Astrocyte of the spinal cord (primary cell): Measurements from ENCODE around the gene GNAT3.

Experiments used
- DNase-seq: peaks from one replicate; pipeline ENCODE4 v3.0.0; 2011; ENCODE audit warnings: low read depth, low spot score
- H3K4me3 ChIP-seq: 2 replicates; pipeline ENCODE4 v1.5.1; 2011; ENCODE audit warnings: low read depth, mild to moderate bottlenecking, low read length, moderate library complexity
- in situ Hi-C: cut with HindIII; loops from 2 replicates; pipeline ENCODE4 v1.10.0; 2017; ENCODE audit warnings: low sequenced_read_pairs
- TF ChIP-seq, protein P1 (sequence below): IDR thresholded peaks from 2 replicates; pipeline ENCODE4 v1.5.1; 2012; ENCODE audit warnings: low read depth, mild to moderate bottlenecking, low read length, inconsistent platforms

The GNAT3 gene

DNA sequence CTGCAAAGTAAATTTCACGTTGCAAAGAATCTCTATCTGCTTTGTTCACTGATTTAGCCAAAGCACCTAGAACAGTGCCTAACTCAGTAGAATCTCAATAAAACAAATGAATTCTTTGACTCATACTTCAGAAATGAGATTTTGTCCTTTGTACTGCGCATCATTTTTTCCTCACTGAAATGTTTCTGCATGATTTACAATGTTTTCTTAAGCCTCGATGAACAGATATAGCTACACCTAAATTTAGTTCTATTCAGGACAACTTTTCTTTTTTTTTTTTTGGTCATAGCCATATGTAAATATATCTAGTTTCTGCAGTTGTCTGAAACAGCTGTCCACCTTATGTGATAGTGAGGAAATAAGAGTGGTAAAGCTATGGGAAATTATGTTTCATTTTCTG lies 15.3 kb downstream of the GNAT3 start:
- TF ChIP-seq, protein P1, sequence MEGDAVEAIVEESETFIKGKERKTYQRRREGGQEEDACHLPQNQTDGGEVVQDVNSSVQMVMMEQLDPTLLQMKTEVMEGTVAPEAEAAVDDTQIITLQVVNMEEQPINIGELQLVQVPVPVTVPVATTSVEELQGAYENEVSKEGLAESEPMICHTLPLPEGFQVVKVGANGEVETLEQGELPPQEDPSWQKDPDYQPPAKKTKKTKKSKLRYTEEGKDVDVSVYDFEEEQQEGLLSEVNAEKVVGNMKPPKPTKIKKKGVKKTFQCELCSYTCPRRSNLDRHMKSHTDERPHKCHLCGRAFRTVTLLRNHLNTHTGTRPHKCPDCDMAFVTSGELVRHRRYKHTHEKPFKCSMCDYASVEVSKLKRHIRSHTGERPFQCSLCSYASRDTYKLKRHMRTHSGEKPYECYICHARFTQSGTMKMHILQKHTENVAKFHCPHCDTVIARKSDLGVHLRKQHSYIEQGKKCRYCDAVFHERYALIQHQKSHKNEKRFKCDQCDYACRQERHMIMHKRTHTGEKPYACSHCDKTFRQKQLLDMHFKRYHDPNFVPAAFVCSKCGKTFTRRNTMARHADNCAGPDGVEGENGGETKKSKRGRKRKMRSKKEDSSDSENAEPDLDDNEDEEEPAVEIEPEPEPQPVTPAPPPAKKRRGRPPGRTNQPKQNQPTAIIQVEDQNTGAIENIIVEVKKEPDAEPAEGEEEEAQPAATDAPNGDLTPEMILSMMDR: no peak
- DNase-seq: peak; percentile 7
- in situ Hi-C loops: no loop called here

DNA sequence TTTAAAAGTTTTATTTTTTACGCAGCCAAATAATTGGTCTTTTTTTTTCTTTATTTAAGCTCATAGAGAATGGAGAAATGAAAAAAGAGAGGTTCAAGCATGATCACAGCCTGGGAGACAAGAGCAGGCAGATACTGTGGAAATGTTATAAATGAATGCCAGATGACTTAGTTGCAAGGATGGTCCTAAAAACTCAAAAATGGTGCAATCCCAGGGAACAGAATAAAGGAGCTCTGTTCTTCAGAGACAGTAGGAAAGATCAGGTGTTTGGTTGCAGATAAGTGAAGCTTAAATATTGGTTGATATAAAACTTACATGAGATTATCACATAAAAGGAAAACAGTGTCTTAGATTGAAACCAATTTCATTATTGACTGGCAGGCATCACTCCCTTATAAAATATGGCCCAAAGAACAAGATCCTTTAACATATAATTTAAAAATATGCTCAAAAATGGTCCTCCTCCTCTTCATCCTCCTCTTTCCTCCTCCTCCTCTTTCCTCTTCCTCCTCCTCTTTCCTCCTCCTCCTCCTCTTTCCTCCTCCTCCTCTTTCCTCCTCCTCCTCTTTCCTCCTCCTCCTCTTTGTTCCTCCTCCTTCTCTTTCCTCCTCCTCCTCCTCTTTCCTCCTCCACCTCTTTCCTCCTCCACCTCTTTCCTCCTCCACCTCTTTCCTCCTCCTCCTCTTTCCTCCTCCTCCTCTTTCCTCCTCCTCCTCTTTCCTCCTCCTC lies 18.6 kb downstream of the GNAT3 start:
- H3K4me3 ChIP-seq: no peak overlapping the region
- in situ Hi-C loops: no loop called here
- TF ChIP-seq, protein P1: no peak
- no peak for DNase-seq

More for the DNA sequence above, 15.3 kb downstream of the GNAT3 start:
- H3K4me3 ChIP-seq: no peak overlapping the region

DNA sequence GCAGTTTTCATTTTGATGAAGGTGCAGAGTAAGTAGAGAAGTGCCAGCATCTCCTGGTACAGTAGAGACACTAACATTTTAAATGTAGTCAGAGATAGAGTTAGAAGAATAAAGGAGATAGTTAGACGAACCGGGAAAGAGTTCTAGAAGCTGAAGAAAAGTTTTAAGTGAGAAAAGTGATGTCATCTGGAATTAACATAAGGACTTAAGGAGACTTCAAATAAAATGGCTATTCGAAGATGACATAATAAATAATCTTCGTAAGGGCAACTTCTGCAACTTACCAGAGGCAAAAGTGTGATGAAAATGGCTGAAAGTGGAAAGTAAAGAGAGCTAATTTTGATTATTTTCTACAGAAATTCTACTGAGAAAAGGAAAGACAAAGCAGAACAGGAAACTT lies 20.4 kb downstream of the GNAT3 start:
- TF ChIP-seq, protein P1: no peak
- no peak for DNase-seq
- in situ Hi-C loops: no loop called here
- no peak overlapping the region for H3K4me3 ChIP-seq

DNA sequence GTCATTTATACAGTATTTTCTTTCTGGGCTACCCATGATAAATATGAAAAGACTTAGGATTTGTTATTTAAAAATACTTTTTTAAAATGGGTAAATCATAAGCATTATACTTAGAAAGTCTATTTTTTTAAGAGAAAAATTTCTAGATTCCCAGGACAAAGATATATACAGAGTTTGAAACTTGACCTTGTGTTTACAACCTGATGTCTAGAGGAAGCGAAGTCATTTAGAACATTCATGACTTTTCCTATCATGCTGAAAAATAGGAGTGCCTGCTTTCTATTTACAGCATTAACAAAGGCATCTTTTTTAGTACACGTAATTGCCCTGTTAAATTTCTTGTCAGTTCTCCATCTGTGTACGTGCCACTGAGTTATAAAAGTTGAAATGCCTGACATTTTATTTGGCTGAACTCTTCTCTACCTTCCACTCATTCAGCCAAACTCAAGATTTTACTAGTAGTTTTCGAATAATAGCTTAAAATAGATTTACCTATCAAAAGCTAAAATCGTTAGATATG lies 23.0 kb downstream of the GNAT3 start:
- TF ChIP-seq, protein P1: no peak
- no peak for DNase-seq
- in situ Hi-C loops: no loop called here
- no peak overlapping the region for H3K4me3 ChIP-seq

DNA sequence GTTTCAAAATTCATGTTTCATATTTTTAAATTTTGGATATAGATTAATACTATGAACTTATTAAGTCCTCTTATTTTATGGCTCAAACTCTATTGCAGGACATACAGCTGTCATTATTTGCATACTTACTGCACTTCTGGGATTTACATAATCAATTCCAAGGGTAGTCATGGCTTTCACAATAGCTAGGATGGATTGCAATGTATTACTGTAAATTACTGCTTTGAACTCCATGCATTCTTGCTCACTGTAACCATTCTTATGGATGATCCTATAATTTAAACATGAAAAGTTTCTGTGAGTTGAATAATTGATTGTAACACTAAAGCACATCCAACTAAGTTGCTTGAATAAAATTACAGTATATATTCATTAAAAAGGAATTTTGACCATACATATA lies 23.5 kb downstream of the GNAT3 start:
- TF ChIP-seq, protein P1: no peak
- in situ Hi-C loops: no loop called here
- H3K4me3 ChIP-seq: no peak overlapping the region
- no peak for DNase-seq

DNA sequence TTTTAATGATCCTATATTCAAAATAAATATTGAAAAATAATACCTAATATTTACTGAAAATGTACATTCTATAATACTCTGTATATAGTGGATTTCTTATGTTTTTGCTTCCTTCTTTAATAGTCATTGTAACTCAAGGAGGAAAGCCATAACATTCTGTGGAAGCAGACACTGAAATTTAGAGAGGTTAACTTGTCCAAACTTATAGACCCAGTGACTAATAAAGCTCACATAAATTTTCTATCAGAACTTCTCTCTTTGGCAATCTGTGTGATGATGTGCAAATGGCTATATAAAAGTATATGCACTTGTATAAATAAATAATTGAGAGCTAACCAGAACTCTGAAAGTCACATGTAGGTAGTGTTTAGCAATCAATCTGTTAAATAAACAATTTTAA lies 26.1 kb downstream of the GNAT3 start:
- in situ Hi-C loops: no loop called here
- no peak for DNase-seq
- TF ChIP-seq, protein P1: no peak
- no peak overlapping the region for H3K4me3 ChIP-seq
